Measurements from ENCODE around the gene EP300. TPM values are rescaled to one million over a fixed set of nuclear protein-coding genes. Genes with fewer than 3 reads are reported as not detected.
A peak's percentile ranks its signal among the peaks of the same experiment; 100 is the strongest.

Gene EP300
- total RNA-seq, 1 donor from 2014 or later, result 115 TPM

GRCh38 chr22:41110968-41111367 lies 18.6 kb downstream of the EP300 start:
- no peaks in the 10 kb centered on the region for H3K9me3 Mint-ChIP-seq (ENCODE audit: unreplicated experiment)
- H3K27ac Mint-ChIP-seq (ENCODE audit: unreplicated experiment), result no peak overlapping the region
- H3K27me3 Mint-ChIP-seq (ENCODE audit: unreplicated experiment), result no peaks in the 10 kb centered on the region
- no peak overlapping the region for H3K4me3 Mint-ChIP-seq (ENCODE audit: unreplicated experiment)
- H3K4me1 Mint-ChIP-seq (ENCODE audit: unreplicated experiment), result peaks cover 18% of the 10 kb centered on the region
- no peak for DNase-seq (ENCODE audit: low spot score)
- peaks cover 13% of the 10 kb centered on the region for H3K36me3 Mint-ChIP-seq (ENCODE audit: low read depth, unreplicated experiment)
- no peak for TF ChIP-seq CTCF (IDR thresholded peaks at IDR 0.05; ENCODE audit: unreplicated experiment)

- Mint-ChIP-seq H3K4me3 (ENCODE audit: unreplicated experiment) (no peak overlapping the region), H3K9me3 (ENCODE audit: unreplicated experiment) (no peaks in the 10 kb centered on the region), H3K4me1 (ENCODE audit: unreplicated experiment) (peaks cover 9% of the 10 kb centered on the region), H3K27me3 (ENCODE audit: unreplicated experiment) (no peaks in the 10 kb centered on the region), H3K36me3 (ENCODE audit: low read depth, unreplicated experiment) (peaks cover 31% of the 10 kb centered on the region), H3K27ac (ENCODE audit: unreplicated experiment) (peak overlapping the region; percentile 18)
- no peak for TF ChIP-seq CTCF (IDR thresholded peaks at IDR 0.05; ENCODE audit: unreplicated experiment)
- no peak for DNase-seq (ENCODE audit: low spot score)
Measured at GRCh38 chr22:41116342-41116741, 23.9 kb downstream of the EP300 start.

GRCh38 chr22:41117127-41117965 lies 25.0 kb downstream of the EP300 start:
- Mint-ChIP-seq H3K27ac (ENCODE audit: unreplicated experiment) (no peak overlapping the region), H3K4me3 (ENCODE audit: unreplicated experiment) (no peak overlapping the region), H3K36me3 (ENCODE audit: low read depth, unreplicated experiment) (peaks cover 35% of the 10 kb centered on the region)

GRCh38 chr22:41123151-41123550 lies 30.8 kb downstream of the EP300 start:
- Mint-ChIP-seq H3K27ac (ENCODE audit: unreplicated experiment) (no peak overlapping the region), H3K4me3 (ENCODE audit: unreplicated experiment) (no peak overlapping the region), H3K27me3 (ENCODE audit: unreplicated experiment) (peaks cover 4% of the 10 kb centered on the region), H3K4me1 (ENCODE audit: unreplicated experiment) (no peaks in the 10 kb centered on the region), H3K36me3 (ENCODE audit: low read depth, unreplicated experiment) (peaks cover 48% of the 10 kb centered on the region), H3K9me3 (ENCODE audit: unreplicated experiment) (no peaks in the 10 kb centered on the region)
- DNase-seq (ENCODE audit: low spot score), result no peak
- no peak for TF ChIP-seq CTCF (IDR thresholded peaks at IDR 0.05; ENCODE audit: unreplicated experiment)

More at GRCh38 chr22:41117127-41117965, 25.0 kb downstream of the EP300 start:
- no peak for TF ChIP-seq CTCF (IDR thresholded peaks at IDR 0.05; ENCODE audit: unreplicated experiment)
- Mint-ChIP-seq H3K27me3 (ENCODE audit: unreplicated experiment) (no peaks in the 10 kb centered on the region), H3K4me1 (ENCODE audit: unreplicated experiment) (peaks cover 6% of the 10 kb centered on the region), H3K9me3 (ENCODE audit: unreplicated experiment) (no peaks in the 10 kb centered on the region)
- no peak for DNase-seq (ENCODE audit: low spot score)

- H3K36me3 Mint-ChIP-seq (ENCODE audit: low read depth, unreplicated experiment), result peaks cover 45% of the 10 kb centered on the region
- peaks cover 4% of the 10 kb centered on the region for H3K27me3 Mint-ChIP-seq (ENCODE audit: unreplicated experiment)
- H3K4me1 Mint-ChIP-seq (ENCODE audit: unreplicated experiment), result no peaks in the 10 kb centered on the region
- no peak for TF ChIP-seq CTCF (IDR thresholded peaks at IDR 0.05; ENCODE audit: unreplicated experiment)
- no peaks in the 10 kb centered on the region for H3K9me3 Mint-ChIP-seq (ENCODE audit: unreplicated experiment)
- no peak overlapping the region for H3K4me3 Mint-ChIP-seq (ENCODE audit: unreplicated experiment)
- DNase-seq (ENCODE audit: low spot score), result no peak
- no peak overlapping the region for H3K27ac Mint-ChIP-seq (ENCODE audit: unreplicated experiment)
Measured at GRCh38 chr22:41124086-41124485, 31.7 kb downstream of the EP300 start.
